GM21423 (cell line): Measurements from ENCODE around the gene NIM1K.
A peak's percentile ranks its signal among the peaks of the same experiment; 100 is the strongest.
"Not testable (repeated sequence)": the region's sequence is repeated elsewhere in the genome, so short reads cannot be mapped to it uniquely, and the experiment has no call there.

Experiments used
- ATAC-seq: cut with Tn5 transposase; IDR thresholded peaks from one replicate; pipeline ENCODE4 v1.9.1; 2021; ENCODE audit warnings: mild to moderate bottlenecking, moderate library complexity; ENCODE audit not compliant: unreplicated experiment

Gene NIM1K

DNA sequence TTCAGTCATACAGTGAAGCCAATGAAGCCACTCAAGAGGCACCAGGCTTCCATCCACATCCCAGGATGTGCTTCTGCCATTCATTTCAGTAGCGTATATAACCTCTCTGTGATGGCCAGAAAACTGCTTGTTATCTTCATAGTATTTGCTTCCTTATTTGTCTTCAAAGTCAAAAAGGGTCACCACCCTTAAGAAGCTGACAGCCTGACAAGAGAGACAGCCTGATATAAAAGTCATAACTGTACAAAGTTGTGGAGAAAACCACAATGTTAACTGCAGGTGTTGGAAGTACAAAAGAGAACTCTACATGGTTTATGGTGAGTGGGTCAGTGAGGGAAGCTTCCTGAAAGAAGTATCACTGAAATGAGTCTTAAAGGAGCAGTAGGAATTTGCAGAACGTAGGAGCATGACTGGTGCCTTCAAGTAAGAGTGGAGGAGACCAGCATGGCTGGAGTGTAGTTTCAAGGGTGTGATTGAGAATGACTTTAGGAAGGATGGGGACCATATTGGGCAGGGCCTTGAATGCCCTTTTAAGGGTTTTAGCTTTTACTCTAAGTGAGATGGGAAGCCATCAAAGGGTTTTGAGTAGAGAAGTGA lies 33.7 kb downstream of the NIM1K start:
- ATAC-seq = no peak

DNA sequence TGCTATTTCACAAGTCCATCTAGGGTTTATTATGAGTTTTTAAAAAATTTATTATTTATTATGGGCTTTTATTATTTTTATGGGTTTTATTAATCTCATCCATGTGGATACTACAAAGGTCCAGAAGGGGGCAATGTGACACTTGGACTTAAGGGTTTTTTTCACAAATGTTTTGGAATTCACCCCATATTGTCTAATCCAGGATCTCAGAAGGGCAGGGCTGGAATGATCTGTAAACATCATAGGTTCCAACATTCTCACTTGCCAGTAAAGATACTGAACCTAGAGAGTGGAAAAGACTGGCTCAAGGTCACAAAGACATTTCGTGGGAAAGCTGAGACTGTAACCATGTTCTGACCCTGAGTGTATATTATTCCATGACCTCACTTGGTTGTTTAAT lies 35.6 kb downstream of the NIM1K start:
- no peak for ATAC-seq

DNA sequence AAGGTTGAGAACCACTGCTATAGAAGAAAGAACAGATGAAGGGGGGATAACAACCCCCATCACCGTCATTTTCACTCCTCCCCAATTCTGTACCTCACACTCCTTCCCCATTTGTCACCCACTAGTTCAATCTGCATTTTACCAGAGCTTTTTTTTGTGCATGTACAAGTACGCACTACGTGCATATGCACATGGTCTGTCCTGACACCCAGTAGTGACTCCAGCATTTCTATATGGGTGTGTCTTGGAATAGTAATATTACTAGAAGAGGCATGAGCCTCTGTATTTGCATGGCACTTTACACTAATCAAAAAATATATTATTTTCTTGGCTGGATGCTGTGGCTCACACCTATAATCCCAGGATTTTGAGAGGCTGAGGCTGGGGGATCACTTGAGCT lies 38.7 kb downstream of the NIM1K start:
- no peak for ATAC-seq

DNA sequence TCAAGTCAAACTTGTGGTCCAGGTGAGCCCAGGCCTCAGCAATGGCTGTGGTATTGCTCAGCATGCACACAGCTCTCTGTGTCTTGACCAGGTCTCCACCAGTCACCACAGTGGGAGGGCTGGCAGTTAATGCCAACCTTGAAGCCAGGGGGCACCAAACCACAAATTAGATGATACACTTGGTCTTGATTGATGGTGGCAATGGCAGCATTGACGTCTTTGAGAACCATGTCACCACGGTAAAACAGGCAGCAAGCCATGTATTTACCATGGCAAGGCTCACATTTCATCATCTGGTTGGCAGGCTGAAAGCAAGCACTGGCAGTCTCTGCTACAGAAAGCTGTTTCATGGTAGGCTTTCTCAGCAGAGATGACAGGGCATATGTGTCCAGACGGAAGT lies 40.0 kb downstream of the NIM1K start:
- ATAC-seq = no peak

DNA sequence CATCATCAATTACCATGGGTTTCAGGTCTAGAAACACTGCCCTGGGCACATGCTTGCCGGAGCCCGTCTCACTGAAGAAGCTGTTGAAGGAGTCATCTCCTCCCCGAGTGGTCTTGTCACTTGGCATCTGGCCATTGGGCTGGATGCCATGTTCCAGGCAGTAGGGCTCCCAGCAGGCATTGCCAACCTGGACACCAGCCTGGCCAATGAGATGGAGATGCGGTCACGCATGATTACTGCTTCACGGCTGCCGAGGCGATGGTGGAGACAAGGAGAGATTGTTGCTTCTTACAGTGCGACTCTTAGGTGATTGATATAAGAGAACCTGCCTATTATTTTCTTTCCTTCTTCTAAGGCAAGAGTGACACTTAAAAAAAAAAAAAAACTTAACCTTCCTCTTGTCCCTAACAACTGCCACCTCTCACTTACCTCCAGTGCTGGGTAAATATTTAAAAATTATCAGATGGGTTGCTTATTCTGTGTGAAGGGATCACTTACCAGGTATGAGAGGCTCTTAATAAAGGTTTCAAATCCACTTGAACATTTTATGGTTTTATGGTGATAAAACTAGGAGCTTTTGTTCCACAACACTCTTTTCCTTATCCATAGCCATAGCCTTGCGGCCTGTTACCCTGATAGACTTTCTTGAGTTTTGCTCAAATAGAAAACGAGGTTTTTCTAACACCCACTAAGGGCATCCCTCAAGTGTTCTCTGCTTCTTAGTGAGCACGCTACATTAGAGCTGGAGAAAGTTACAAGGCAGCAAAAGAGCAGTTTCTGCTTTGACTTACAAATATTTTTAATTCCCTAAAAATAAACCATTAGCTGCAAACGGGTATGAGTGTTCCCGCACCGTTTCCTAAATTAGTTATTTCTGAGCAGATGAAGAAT lies 41.2 kb downstream of the NIM1K start:
- no peak for ATAC-seq

DNA sequence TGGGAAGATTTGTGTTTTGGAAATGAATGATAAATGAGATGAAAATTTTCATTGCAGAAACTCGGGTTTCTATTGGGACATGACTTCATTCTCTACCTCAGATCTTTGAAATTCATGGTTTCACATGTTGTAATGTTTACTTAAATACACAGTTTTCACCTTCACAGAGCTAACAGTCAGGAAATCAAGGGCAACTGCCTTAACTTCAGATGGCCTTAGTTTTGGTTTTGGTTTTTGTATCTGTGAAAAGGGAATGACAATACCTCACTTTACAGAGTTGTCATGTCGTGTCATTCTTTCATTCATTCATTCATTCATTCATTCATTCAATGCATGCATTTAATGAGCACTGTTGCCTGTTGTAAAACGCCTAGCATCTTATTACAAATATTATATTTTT lies 41.9 kb downstream of the NIM1K start:
- no peak for ATAC-seq

DNA sequence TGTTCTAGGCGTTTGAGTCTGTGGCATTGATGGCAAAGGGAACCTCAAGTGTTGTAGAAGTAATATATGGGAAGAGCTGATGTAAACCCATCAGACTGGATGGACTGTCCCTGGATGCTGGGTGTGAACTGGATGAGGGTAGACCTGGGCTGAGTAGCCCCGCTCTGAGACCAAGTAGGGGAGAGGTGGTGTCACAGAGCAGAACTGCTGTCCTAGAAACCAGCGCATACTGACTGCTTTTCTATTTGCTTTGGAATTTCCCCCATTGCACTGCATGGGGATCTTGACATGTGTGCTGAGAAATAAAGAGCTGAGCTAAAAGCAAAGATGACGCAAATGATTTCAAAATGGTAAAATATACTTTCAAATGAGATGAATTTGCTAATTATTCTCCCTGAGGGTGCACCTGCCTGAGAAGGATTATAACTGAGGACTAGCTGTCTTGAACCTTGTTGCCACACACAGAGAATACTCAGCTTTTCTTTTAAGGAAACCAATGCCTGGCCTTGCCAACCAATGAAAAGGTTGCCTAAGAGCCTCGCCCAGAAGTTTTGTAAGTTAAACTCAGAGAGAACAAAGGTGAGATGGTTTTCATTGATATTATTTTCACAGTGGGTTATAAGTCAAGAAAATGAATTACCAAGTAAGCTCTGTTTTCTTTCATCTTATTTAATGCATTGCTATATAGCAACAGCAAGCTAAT lies 44.8 kb downstream of the NIM1K start:
- ATAC-seq = no peak

DNA sequence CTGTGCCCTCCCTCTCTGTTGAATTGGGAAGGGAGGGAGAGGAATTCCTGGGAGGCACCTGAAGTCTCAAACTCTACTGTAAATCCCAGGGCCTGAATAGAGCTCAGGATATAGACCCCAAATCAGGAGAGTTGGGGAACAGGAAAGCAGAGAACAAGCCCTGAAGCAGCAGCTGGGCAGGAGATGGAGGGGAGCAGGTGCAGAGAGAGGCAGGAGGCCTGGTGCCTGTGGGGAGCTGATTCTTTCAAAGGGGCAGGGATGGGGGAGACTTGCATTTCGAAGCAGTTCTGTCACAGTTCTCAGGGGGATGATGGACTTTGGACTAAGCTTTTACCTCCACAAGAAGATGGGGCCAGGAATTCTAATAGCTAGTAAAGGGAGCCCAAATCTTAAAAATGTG lies 50.2 kb downstream of the NIM1K start:
- no peak for ATAC-seq

DNA sequence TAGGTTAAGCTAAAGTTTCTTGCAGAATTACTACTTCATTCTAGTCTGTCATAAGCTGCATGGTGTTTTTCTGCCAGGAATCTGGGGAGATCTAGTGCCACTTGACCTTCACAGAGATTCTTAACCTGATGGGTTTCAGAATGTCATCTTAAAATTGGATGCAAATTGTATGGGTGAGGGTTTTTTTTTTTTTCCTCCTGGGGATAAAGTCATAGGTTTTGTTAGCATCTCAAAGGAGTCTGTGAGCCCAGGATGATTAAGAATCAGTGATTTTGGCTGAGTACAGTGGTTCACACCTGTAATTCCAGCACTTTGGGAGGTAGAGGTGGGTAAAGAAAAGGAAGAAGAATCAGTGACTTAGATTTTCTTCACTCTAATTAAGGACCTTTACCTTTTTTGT lies 51.2 kb downstream of the NIM1K start:
- ATAC-seq = no peak

DNA sequence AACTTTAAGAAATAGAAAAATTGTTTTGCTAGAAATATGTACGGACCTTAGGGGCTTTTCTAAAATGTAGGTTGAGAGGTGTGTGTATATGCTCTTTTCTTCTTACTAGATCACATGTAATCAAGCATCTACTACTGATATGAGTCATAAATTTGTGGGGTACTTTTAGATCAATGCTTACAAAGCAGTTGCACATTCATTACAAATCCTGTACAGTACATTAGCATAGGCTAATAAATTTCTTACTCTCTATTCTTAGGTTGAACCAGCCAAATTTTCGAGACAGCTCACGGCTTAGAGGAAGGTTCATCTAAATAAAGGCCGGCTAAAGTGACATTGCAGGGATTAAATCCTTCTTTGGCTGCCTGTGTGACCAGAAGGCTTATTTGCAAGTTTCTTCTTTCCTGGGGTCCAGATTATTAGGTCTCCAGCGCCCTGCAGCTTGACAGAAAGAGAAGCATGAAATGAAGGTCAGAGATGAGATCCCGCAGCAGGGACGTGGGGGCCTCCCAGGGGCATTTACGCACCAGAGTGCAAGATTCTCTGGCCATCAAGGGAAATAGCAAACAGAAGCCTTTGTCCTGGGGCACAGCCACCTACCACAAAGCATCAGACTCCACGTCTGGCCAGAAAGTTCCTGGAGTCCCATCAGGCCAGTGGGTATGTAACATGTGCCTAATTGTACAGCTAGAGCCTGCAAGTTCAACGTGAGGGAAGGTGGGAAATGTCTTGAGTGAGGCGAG lies 53.0 kb downstream of the NIM1K start:
- peak; percentile 67 for ATAC-seq

DNA sequence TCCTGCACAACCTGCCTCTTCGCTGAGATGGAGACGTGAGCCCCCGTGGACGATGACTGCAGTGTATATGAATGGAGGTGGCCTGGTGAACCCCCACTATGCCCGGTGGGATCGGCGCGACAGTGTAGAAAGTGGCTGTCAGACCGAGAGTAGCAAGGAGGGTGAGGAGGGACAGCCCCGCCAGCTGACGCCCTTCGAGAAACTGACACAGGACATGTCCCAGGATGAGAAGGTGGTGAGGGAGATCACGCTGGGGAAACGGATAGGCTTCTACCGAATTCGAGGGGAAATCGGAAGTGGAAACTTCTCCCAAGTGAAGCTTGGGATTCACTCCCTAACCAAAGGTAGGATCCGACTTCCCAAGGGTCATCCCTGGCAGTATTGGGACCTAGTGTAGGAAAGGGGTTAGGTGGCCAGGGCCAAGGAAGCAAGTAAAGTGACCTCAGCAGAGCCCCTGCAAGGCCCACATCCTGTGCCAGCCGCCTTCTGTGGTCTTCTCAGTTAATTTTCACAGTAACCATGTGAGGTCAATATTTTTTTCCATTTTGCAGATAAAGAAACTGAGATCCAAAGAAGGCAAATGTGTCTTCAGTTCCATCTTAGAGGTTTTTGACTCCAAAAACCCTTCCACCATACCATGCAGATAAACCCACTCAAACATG lies 53.8 kb downstream of the NIM1K start:
- no peak for ATAC-seq

DNA sequence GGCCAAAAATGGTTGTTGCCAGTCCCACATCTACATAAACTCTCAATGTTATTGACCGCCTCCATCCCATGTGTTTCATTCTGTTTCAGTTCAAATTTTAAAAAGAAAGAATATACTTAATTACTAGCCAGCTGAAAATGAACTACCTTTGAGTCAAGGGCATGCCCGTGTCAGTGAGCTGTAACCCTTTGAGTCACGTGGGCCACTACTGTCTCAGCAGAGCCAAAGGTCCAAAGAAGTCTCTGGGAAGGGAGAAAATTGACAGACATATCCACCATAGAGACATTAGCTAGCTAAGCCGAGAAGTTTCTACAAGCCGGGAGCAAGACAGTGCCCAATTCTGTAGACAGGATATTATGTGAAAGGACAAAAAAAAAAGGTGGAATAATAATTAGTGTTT lies 59.7 kb downstream of the NIM1K start:
- ATAC-seq = no peak

DNA sequence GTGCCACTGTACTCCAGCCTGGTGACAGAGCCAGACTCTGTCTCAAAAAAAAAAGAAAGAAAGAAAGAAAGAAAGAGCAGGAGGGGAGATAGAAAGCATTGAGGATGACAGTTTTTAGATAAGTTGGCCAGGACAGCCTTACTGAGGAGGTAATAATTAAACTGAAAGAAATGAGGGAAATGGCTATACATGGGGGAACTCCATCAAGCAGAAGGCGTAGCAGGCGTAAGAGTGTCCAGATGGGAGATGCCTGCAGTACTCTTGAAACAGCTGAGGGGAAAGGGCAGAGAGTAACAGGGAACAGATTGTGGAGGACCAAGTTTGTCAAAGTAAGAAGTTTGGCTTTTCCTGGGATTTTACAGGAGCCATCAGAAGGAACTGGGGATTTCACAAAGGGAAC lies 63.7 kb downstream of the NIM1K start:
- peak; percentile 46 for ATAC-seq

DNA sequence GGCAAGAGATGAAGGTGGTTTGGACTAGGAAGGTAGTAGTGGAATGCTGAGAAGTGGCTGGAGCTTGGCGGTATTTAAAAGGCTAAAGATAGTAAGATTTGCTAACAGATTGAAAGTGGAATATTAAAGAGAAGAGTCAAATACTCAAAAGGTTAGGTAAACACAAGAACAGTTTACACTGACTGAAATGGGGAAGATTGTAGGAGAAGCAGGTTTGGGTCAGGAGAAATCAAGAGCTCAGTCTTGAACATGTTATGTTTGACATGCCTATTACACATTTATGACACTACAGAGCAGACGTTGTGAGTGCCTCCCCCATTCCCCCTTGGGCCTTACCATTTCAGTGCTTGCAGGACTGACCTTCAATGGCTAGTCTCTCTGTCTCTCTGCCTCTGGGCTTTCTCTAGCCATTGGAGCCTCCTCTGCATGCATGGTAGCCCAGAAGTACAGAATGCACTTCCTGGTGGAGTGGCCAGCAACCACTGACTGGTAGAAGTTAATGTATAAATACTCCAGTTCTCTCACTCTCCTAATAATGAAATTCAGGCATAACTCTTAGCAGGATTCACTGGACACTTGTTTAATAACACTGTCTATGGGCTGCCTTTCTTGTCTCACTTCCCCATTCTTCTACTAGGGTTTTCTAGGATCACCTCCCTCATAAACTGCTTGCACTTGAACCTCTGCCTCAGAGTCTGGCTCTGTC lies 64.4 kb downstream of the NIM1K start:
- ATAC-seq = peak; percentile 63

DNA sequence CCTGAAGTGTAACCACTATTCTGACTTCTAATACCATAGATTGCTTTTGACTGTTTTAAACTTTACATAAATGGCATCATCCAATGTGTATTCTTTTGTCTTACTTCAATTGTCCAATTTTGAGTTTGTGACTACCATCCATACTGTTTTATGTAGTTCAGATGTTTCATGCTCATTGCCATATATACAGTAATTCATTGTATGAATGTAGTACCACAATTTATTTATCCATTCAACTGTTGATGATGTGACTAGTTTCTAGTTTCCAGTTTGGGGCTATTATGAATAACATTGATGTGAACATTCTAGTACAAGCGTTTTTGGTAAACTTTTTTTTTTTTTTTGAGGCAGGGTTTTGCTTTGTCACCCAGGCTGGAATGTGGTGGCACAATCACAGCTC lies 66.1 kb downstream of the NIM1K start:
- no peak for ATAC-seq

DNA sequence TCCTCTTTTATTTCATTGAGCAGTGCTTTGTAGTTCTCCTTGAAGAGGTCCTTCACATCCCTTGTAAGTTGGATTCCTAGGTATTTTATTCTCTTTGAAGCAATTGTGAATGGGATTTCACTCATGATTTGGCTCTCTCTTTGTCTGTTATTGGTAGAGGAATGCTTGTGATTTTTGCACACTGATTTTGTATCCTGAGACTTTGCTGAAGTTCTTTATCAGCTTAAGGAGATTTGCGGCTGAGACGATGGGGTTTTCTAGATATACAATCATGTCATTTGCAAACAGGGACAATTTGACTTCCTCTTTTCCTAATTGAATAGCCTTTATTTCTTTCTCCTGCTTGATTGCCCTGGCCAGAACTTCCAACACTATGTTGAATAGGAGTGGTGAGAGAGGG lies 70.2 kb downstream of the NIM1K start:
- ATAC-seq = not testable (repeated sequence)

DNA sequence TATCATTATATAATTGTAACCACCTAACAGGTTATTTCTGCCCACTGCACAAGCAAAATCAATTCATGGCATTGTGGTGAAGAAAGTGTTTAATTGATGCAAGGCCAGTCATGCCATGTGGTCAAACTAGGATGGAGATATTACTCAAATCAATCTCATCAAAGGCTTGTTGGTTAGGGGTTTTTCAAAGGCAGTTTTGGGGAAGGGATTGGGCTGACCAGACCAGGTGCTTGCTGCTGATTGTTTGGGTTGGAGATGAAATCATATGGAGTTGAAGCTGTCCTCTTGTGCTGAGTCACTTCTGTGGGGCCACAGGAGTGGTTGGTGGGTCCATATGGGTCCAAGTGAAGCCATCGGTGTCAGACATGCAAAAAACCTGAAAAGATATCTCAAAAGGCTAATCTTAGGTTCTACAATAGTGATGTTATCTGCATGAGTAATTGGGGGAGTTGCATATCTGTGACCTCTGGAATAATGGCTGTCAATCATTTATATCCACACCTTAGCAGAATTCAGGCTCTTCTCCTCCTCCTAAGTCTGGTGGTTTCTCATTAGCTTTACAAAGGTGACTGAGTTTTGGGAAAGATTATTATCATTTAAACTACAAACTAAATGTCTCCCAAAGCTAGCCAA lies 76.3 kb downstream of the NIM1K start:
- ATAC-seq = peak; percentile 71

DNA sequence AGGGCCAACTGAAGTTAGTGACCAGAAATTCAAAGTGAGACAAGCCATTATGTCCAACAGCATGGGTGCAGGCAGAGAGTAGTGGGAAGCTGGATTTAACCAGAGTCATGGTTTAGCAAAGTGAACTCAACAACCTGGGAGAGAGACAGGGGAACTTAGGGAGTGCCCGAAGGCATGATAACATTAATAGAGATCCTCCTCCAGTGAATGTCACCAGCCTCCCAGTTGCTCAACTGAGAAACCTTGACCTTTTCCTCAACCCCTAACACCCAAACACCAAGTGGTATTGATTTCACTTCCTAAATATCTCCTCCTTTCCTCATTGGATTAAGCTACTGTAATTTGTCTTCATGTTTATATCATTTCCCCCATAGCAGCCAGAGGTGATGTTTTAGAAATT lies 78.6 kb downstream of the NIM1K start:
- ATAC-seq = no peak

DNA sequence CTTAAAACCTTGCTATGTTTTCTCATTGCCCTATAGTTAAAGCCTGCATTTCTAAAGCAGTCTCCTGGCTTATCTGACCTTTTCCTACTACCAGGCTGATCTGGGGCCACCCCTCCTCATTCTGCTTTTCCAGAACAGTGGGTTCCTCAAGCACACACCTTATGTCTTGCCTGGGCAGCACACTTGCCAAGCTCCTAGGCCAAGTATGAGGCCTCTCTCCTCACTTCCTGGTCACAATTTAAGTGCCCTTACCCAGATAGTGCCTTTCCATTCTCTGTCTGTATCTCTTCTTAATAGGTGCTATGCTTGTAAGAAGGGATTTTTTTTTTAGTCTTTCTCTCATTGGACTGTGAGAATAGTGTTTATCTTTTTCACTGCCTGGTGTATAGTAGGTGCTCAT lies 81.5 kb downstream of the NIM1K start:
- ATAC-seq = no peak
